HepG2 (cell line): ENCODE measurements around the gene ADM5.

Experiments
- CTCF ChIP-seq: sonication (generic); formaldehyde crosslinking; IDR thresholded peaks from 2 replicates; pipeline ENCODE4 v1.5.0; 2020; ENCODE audit warnings: mild to moderate bottlenecking, missing genetic modification reagents, moderate library complexity
- EZH2 ChIP-seq: conservative IDR thresholded peaks from 2 replicates; pipeline ENCODE4 v1.6.1; 2012; ENCODE audit warnings: mild to moderate bottlenecking, low read depth, low read length, moderate library complexity
- HNRNPUL1 ChIP-seq: fragments of 200-400 bp; formaldehyde crosslinking; IDR thresholded peaks from 2 replicates; pipeline ENCODE4 v1.6.1; 2017; ENCODE audit warnings: low read depth, mild to moderate bottlenecking, low read length, moderate library complexity
- MTA1 ChIP-seq: sonication (generic); formaldehyde crosslinking; IDR thresholded peaks from 2 replicates; pipeline ENCODE4 v1.4.0; 2020; ENCODE audit warnings: missing genetic modification reagents, mild to moderate bottlenecking, borderline replicate concordance
- MXD4 ChIP-seq: IDR thresholded peaks from 2 replicates; pipeline ENCODE4 v1.6.1; 2016; ENCODE audit warnings: mild to moderate bottlenecking, missing biosample characterization, missing genetic modification reagents
- TEAD2 ChIP-seq: sonication (generic); formaldehyde crosslinking; IDR thresholded peaks from 2 replicates; pipeline ENCODE4 v1.9.0; 2021; ENCODE audit warnings: missing genetic modification reagents
- U2AF2 ChIP-seq: fragments of 200-400 bp; formaldehyde crosslinking; IDR thresholded peaks from 2 replicates; pipeline ENCODE4 v1.6.1; 2017; ENCODE audit warnings: low read depth, mild to moderate bottlenecking, low read length
- ZBTB46 ChIP-seq: sonication (generic); formaldehyde crosslinking; IDR thresholded peaks from 2 replicates; pipeline ENCODE4 v1.4.0; 2020; ENCODE audit warnings: mild to moderate bottlenecking, missing genetic modification reagents, borderline replicate concordance
- ZNF224 ChIP-seq: sonication (generic); formaldehyde crosslinking; IDR thresholded peaks from 2 replicates; pipeline ENCODE4 v1.5.0; 2020; ENCODE audit warnings: mild to moderate bottlenecking, missing genetic modification reagents
- ZNF432 ChIP-seq: sonication (generic); formaldehyde crosslinking; IDR thresholded peaks from 2 replicates; pipeline ENCODE4 v1.5.0; 2020; ENCODE audit warnings: missing genetic modification reagents, mild to moderate bottlenecking, borderline replicate concordance
- TF ChIP-seq, protein P1 (sequence below): sonication (generic); formaldehyde crosslinking; IDR thresholded peaks from 2 replicates; pipeline ENCODE4 v1.8.1; 2023; ENCODE audit warnings: mild to moderate bottlenecking, missing genetic modification reagents
- TF ChIP-seq, protein P2 (sequence below): sonication (generic); formaldehyde crosslinking; IDR thresholded peaks from 2 replicates; pipeline ENCODE4 v1.4.0; 2020; ENCODE audit warnings: missing genetic modification reagents

GRCh38 chr19:49688531-49689132 is 762 bp upstream of the ADM5 start:
- TF ChIP-seq ZBTB46 (CRISPR knock-in tag) (no peak), U2AF2 (no peak), MXD4 (CRISPR knock-in tag) (no peak), MTA1 (no peak), CTCF (CRISPR knock-in tag) (no peak), EZH2 (no peak), HNRNPUL1 (no peak), ZNF432 (CRISPR knock-in tag) (no peak), TEAD2 (CRISPR knock-in tag) (no peak), ZNF224 (CRISPR knock-in tag) (no peak)
- TF ChIP-seq, protein P1, sequence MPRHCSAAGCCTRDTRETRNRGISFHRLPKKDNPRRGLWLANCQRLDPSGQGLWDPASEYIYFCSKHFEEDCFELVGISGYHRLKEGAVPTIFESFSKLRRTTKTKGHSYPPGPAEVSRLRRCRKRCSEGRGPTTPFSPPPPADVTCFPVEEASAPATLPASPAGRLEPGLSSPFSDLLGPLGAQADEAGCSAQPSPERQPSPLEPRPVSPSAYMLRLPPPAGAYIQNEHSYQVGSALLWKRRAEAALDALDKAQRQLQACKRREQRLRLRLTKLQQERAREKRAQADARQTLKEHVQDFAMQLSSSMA (CRISPR knock-in tag): no peak
- TF ChIP-seq, protein P2, sequence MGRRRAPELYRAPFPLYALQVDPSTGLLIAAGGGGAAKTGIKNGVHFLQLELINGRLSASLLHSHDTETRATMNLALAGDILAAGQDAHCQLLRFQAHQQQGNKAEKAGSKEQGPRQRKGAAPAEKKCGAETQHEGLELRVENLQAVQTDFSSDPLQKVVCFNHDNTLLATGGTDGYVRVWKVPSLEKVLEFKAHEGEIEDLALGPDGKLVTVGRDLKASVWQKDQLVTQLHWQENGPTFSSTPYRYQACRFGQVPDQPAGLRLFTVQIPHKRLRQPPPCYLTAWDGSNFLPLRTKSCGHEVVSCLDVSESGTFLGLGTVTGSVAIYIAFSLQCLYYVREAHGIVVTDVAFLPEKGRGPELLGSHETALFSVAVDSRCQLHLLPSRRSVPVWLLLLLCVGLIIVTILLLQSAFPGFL (CRISPR knock-in tag): no peak
